HG03432 (cell line): Measurements from ENCODE around the gene TTLL8.

Source experiments
- ATAC-seq: cut with Tn5 transposase; IDR thresholded peaks from one replicate; pipeline ENCODE4 v1.9.1; 2021; ENCODE audit warnings: mild to moderate bottlenecking, moderate library complexity; ENCODE audit not compliant: unreplicated experiment

TTLL8 gene

GRCh38 chr22:50022171-50022819, 35.8 kb downstream of the TTLL8 start:
- ATAC-seq = no peak

- no peak for ATAC-seq
These were observed 37.5 kb downstream of the TTLL8 start for GRCh38 chr22:50020606-50021005.

DNA sequence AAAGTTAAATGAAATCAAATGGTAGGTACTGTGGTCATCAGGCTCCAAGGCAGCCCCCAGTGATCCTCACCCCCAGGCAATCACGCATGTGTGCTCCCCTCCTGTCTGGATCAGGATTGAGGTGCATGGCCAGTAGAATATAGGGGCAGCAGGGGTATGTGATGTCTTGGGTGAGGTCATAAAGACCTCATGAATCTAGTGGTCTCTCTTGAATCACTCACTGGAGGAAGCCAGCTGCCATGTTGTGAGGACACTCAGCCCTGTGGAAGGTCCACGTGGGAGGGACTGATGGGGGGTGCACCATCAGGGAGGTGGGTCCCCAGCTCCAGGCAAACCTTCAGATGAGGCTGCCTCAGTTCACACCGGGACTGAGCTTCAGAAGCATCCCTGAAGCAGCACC, 38.8 kb downstream of the TTLL8 start:
- ATAC-seq = no peak

- no peak for ATAC-seq
These were observed 39.4 kb downstream of the TTLL8 start for GRCh38 chr22:50018608-50019285.

DNA sequence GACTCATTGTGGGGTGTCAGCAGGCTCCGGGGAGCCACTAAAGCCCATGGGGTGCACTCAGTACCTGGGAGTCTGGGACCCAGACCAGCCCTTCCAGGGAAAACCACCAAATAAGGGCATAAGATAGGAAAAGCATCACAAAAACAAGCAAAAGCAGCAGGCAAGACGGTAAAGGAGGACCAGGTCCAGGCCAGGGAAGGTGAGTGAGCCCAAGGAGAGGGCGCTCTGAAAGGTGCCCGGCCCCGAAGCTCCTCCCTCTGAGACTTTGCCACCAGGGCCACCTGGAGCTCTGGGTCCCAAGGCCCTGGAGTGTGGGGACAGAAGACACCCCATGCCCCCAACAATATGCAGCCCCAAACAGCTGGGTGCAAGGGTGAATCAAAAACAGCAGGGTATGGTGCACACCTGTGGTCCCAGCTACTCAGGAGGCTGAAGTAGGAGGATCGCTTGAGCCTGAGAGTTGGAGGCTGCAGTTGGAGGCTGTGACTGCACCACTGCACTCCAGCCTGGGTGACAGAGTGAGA, 40.3 kb downstream of the TTLL8 start:
- ATAC-seq = no peak

DNA sequence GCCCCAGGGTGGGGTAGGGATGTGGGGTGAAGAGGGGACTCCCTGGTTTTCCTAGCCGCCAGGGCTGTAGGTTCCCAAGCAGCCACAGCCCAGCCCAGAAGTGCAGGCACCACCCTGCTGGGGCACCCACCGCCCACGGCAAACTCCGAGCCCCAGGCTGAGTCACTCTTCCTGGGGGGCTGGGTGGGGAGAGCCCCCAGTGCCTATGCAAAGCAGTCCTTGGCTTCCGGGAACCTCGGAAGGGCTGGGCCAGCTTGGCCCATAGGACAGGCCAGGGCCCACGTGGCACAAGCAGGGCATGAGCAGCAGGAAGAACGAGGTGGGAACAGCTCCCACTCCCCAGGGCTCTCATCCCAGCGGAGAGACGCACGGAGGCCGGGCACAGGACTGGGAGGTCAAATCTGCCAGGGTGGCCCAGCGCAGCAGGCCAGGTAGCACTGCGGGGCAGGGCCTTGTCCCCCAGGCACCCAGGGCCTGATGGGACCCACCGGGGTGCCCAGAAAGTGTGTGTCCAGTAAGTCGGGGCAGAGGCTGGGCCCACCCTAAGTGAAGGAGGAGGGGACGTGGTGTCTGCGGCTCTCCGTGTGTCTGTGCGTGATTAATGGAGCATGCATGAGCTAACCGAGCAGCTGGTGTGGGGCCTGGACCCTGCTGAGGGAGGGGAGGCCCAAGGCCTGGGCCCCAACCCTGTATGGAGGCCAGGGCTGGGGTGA, 41.0 kb downstream of the TTLL8 start:
- ATAC-seq = no peak

DNA sequence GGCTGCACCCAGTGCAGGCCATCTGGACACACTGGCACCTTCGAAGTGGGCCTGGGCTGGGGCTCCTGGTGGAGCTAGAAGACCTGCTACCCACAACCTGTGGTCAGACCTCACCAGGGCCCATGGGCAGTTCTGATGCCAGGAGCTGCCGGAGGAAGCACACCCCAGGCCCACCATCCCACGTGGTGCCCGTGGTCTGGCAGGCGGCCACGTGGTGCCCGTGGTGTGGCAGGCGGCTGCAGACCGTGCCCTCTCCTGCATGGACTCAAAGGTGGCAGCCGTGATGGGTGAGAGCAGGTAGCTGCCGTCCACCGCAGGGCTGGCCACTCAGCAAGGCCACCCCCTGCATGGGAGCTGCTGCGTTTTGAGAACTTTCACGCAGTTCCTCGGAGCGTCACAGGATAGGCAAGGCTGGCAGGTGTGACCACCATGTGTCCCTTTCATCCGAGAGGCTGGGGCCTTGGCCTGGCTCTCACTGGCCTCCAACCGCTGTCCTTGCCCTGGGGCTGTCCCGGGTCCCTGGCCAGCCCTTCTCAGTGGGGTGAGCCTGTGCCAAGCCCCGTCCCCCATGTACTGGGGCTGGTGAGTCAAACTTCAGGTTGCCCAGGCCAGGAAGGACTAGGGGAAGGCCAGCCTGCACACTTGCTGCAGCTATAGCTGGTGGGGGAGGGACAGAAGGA, 41.6 kb downstream of the TTLL8 start:
- ATAC-seq = no peak

- no peak for ATAC-seq
These were observed 42.4 kb downstream of the TTLL8 start for GRCh38 chr22:50015451-50016307.

DNA sequence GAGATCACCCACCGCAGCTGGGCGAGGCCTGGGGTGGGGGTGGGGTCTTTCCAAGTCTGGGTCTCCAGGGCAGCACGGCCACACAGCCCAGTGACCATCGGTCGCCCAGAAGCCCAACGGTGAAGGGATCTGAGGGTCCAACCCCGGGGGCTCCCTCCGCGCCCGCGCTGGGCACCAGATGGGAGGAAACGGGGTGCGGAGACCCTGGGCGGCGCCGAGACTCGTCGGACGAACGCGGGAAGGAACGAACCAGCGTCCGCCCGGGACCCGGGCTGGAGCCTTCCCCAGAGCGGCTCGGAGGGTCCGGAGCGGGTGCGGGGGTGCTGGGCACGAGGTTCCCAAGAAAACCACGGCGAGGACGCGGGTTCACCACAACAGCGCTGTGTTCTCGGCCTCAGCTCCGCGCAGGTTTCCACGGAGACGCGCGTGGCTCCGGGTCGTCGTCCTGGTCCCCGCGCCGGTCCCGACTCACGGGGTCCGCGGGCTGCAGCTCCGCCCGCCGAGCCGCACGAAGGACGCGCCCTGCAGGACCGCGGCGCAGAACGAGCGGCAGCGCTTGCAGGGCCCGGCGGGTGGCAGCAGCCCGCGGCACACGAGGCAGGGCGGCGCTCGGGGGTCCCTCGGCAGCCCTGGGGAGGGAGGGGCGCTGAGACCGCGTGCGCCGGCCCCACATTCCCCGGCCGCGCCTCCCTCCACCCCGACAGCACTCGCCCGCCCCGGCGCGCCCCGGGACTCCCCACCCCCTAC, 43.3 kb downstream of the TTLL8 start:
- ATAC-seq = no peak

DNA sequence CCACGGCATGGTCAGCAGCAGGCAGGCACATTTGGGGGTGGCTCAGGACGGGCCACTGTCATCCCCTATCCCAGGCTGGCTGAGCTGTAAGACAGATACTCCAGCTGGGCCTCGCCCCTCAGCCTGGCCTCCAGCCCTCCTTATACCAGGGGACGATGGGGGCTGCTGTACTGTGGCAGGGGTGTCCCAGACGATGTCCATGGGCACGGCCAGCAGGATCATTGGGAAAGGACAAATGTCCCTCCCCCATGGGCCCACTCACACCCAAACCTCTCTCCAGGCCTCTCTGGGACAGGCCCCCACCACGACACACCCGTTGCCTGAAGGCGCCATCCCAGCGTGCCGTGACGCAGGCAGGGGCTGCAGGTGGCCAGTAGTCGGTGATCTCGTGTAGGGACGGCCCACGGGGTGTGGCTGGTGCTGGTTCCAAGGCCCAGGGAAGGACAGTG, 44.0 kb downstream of the TTLL8 start:
- no peak for ATAC-seq

- ATAC-seq = no peak
These were observed 45.6 kb downstream of the TTLL8 start, which contains the start of gene IL17REL for GRCh38 chr22:50012211-50013181. IL17REL (minus strand) TSS chr22:50012765; CDS start chr22:50012646, 119 bp downstream.

- ATAC-seq = no peak
These were observed 46.5 kb downstream of the TTLL8 start for GRCh38 chr22:50011447-50012210.

DNA sequence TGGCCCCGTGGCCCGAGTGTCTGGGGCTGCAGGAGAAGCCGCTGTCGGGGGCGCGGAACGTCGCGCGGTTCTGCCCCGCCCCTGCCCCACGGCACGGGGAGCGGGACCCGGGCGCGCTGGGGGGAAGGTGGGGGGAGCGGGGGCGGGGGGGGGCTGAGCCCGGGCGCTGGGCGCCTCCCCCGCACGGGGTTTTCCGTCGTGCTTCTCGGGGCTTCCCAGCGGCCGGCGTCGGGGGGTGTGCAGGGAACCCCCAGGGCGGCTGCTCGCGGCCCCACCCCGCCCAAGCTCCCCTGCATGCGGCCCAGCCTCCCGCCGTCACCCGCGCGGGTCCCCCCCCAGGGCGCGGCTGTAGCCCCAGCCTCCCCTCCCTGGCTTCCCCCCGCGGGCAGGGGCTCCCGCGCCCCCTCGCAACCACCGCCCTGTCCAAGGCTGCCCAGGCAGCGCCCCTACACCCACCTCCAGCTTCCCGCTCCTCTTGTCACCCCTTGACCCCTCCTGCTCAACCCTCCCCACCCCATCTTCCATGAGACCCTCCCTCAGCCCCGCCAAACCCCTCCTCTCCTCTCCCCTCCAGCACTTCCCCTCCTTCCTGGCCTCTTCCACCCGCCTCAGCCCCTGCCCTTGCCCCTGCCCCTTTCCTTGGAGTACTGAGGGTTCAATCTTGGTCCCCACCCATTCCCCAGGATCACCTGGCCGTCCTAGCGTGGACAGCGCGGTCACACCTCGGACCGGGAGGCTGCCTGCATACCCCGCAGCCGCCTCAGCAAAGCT, 47.2 kb downstream of the TTLL8 start:
- ATAC-seq = peak; percentile 48

- ATAC-seq = peak; percentile 16
These were observed 48.1 kb downstream of the TTLL8 start for GRCh38 chr22:50009765-50010675.

DNA sequence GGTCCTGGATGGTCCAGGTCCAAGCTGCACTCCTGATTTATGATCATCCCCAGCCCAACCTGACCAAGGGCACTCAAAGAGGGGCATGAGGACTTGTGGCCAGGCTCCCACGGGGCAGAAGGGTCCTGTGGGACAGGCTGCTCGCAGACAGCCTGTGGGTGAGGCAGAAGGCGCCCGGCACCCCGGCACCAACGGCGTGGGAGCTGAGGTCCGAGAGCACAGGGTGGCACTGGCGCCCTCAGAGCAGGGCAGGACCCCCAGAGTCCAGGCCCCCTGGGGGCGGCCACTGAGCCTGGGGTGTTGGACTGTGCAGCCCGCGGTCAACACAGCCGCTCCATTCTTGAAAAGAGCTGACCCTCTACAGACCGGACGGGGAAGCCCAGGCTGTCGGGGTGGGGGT, 48.8 kb downstream of the TTLL8 start:
- ATAC-seq = no peak
